ENCODE data around the gene LDLRAD3.
"Not testable (repeated sequence)": the region's sequence is repeated elsewhere in the genome, so short reads cannot be mapped to it uniquely, and the experiment has no call there.

Gene LDLRAD3

DNA sequence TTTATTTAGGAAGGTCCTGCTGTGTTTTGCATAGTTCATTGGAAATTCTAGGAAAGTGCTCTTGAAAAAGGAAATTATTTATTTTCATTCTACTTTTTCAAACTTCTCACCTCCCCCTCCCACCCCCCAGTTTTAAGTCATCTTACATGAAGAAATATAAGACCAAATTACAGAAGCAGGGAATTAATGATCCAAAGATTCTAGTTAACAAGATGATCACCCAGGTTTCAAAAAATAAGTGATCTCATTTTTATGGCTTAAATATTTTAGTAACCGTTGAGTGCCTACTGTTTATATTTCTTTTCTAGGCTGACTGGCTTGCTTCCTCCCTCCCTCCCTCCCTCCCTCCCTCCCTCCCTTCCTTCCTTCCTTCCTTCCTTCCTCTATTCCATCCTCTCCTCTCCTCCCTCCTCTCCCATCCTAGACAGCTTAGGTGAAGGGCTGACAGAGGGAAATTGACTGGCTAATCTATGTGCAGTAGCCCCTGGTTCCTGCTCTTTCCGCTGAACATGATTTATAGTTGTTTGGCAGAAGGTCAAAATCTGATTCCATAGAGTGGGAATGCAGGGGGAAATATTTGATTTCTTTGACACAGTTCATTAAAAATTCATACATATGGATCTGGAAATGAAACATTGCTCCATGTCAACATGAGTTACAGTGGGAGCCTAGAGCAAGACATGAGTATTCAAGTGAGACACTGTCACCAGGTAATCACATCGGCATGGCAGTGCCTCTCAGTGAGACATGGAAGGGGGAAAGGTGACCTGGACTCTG lies 221.9 kb downstream of the LDLRAD3 start:
- Histone ChIP-seq H3K9me3 (ENCODE audit: control insufficient read depth, insufficient read depth, low read length) (no peaks in the 10 kb centered on the region), H3K36me3 (ENCODE audit: control insufficient read depth, insufficient read depth, low read length) (no peaks in the 10 kb centered on the region), H3K27ac (ENCODE audit: low read depth, low read length) (no peak overlapping the region), H3K4me1 (ENCODE audit: control insufficient read depth, insufficient read depth, low read length) (peaks cover 7% of the 10 kb centered on the region), H3K27me3 (ENCODE audit: control insufficient read depth, insufficient read depth, low read length) (no peaks in the 10 kb centered on the region), H3K4me3 (ENCODE audit: low read depth, low read length) (no peak overlapping the region), H3K9ac (ENCODE audit: low read depth, low read length) (no peak overlapping the region)

DNA sequence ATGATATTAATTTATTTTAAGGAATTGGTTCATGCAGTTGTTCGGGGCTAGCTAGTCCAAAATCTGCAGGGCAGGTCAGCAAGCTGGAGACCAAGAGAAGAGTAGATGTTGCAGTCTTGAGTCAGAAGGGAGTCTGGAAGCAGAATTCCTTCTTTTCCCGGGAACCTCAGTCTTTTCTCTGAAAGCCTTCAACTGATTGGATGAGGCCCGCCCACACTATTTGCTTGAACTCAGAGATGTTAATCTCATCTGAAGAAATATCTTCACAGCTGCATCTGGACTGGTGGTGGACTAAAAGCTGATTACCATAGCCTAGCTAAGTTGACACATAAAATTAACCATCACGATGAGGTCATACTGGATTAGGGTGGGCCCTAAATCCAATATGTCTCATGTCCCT lies 223.2 kb downstream of the LDLRAD3 start:
- no peaks in the 10 kb centered on the region for H3K27me3 ChIP-seq (ENCODE audit: control insufficient read depth, insufficient read depth, low read length)
- no peaks in the 10 kb centered on the region for H3K36me3 ChIP-seq (ENCODE audit: control insufficient read depth, insufficient read depth, low read length)
- H3K9me3 ChIP-seq (ENCODE audit: control insufficient read depth, insufficient read depth, low read length) = no peaks in the 10 kb centered on the region
- no peak overlapping the region for H3K9ac ChIP-seq (ENCODE audit: low read depth, low read length)
- peaks cover 7% of the 10 kb centered on the region for H3K4me1 ChIP-seq (ENCODE audit: control insufficient read depth, insufficient read depth, low read length)
- no peak overlapping the region for H3K4me3 ChIP-seq (ENCODE audit: low read depth, low read length)
- H3K27ac ChIP-seq (ENCODE audit: low read depth, low read length) = no peak overlapping the region

DNA sequence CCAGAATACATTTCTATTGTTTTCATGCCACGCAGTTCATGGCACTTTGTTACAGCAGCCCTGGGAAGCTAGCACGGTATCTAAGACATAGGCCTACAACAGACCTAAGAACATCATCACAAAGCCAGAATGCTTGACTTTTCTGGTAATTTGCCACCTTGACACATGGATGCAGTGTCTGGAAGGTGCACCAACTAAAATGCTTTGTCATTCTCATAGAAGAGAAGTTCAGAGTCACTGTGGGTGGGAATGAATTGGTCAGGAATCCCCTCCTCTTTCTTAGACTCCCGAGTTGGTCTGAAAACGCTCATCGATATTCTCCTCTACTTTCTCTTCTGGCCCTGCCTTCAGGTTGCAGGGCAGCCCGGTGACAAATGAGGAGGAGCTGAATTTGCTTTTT lies 223.9 kb downstream of the LDLRAD3 start:
- no peaks in the 10 kb centered on the region for H3K27me3 ChIP-seq (ENCODE audit: control insufficient read depth, insufficient read depth, low read length)
- H3K9me3 ChIP-seq (ENCODE audit: control insufficient read depth, insufficient read depth, low read length) = no peaks in the 10 kb centered on the region
- H3K36me3 ChIP-seq (ENCODE audit: control insufficient read depth, insufficient read depth, low read length) = no peaks in the 10 kb centered on the region
- H3K27ac ChIP-seq (ENCODE audit: low read depth, low read length) = no peak overlapping the region
- H3K9ac ChIP-seq (ENCODE audit: low read depth, low read length) = no peak overlapping the region
- peaks cover 7% of the 10 kb centered on the region for H3K4me1 ChIP-seq (ENCODE audit: control insufficient read depth, insufficient read depth, low read length)
- no peak overlapping the region for H3K4me3 ChIP-seq (ENCODE audit: low read depth, low read length)

DNA sequence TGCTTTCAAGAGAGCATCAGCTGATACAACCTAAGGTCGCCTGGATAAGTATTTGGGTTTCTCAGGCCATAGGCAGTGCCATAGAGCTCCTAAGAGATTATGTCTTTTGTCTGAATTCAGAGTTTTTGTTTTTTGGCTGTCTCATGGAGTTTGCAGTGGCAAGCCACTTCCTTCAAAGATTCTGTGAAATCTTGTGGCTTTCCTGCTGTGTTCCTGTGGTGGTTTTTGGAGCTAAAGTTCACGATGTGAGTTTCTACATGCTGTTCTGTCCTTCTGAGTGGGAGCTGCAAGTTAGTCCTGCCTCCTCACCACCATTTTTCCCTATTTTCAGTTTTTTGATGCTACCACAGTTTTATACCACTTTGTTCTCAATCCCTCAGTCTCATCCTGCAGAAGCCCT lies 234.0 kb downstream of the LDLRAD3 start:
- no peaks in the 10 kb centered on the region for H3K4me1 ChIP-seq (ENCODE audit: control insufficient read depth, insufficient read depth, low read length)
- no peak overlapping the region for H3K4me3 ChIP-seq (ENCODE audit: low read depth, low read length)
- H3K36me3 ChIP-seq (ENCODE audit: control insufficient read depth, insufficient read depth, low read length) = no peaks in the 10 kb centered on the region
- no peak overlapping the region for H3K9ac ChIP-seq (ENCODE audit: low read depth, low read length)
- no peaks in the 10 kb centered on the region for H3K9me3 ChIP-seq (ENCODE audit: control insufficient read depth, insufficient read depth, low read length)
- no peak overlapping the region for H3K27ac ChIP-seq (ENCODE audit: low read depth, low read length)
- H3K27me3 ChIP-seq (ENCODE audit: control insufficient read depth, insufficient read depth, low read length) = no peaks in the 10 kb centered on the region

DNA sequence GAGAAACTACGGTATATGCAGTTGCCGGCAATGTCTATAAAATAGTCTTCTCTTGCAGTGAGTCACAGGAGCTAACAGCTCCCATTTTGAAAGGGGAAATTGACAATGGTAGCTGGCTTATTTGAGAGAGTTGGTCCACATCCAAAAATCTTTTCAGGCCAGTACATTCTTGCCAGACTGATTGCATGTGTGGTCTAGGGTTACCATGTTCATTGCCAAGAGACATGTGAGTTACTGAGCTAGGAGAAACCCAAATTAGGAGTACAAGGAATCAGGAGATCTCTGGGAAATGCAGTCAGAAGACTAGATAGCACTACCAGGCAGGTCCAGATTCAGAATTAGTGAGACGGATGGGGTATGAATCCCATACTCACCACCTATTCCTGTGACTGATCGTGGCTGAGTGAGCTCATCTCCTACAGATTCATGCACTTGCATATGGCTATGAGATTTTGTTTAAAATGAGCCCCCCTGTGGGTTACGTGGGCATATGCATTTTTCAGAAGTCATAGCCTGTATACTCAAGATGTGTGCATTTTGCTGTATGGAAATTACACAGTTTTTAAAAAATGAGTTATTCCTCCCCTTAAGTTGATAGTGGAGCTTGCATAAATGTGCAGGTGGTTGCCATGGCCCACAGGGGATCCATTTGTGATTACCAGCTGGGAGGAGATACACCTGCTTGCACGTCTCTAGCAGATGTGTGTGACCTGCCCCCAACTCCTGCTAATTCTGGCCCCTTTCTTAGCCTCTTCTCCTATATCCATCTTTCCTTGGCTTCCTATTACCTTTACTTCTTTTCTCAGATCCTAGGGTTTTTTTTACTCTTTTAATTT lies 242.7 kb downstream of the LDLRAD3 start:
- no peaks in the 10 kb centered on the region for H3K9me3 ChIP-seq (ENCODE audit: control insufficient read depth, insufficient read depth, low read length)
- H3K9ac ChIP-seq (ENCODE audit: low read depth, low read length) = no peak overlapping the region
- H3K4me3 ChIP-seq (ENCODE audit: low read depth, low read length) = no peak overlapping the region
- H3K27me3 ChIP-seq (ENCODE audit: control insufficient read depth, insufficient read depth, low read length) = no peaks in the 10 kb centered on the region
- H3K36me3 ChIP-seq (ENCODE audit: control insufficient read depth, insufficient read depth, low read length) = no peaks in the 10 kb centered on the region
- H3K4me1 ChIP-seq (ENCODE audit: control insufficient read depth, insufficient read depth, low read length) = no peaks in the 10 kb centered on the region
- no peak overlapping the region for H3K27ac ChIP-seq (ENCODE audit: low read depth, low read length)

DNA sequence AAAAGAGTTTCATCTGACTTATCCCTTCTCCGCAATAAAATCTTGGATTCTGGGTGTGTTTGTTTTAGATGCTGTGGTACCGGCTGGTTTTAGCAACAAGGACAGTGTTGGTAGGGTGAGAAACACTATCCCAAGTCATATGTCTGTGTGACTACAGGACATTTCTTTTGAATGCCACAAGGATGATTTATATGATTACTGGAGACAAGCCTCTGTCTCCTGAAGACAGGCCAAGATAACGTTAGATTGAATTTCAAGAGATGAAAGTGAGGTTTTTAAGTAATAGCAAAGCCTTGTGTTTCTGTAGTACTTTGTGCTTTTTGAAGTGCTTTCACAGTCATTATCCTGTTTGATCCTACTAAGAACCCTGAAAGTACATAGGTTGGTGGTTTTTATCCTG lies 243.8 kb downstream of the LDLRAD3 start:
- no peaks in the 10 kb centered on the region for H3K27me3 ChIP-seq (ENCODE audit: control insufficient read depth, insufficient read depth, low read length)
- H3K27ac ChIP-seq (ENCODE audit: low read depth, low read length) = no peak overlapping the region
- H3K4me1 ChIP-seq (ENCODE audit: control insufficient read depth, insufficient read depth, low read length) = no peaks in the 10 kb centered on the region
- H3K9me3 ChIP-seq (ENCODE audit: control insufficient read depth, insufficient read depth, low read length) = no peaks in the 10 kb centered on the region
- no peak overlapping the region for H3K4me3 ChIP-seq (ENCODE audit: low read depth, low read length)
- no peak overlapping the region for H3K9ac ChIP-seq (ENCODE audit: low read depth, low read length)
- H3K36me3 ChIP-seq (ENCODE audit: control insufficient read depth, insufficient read depth, low read length) = no peaks in the 10 kb centered on the region

DNA sequence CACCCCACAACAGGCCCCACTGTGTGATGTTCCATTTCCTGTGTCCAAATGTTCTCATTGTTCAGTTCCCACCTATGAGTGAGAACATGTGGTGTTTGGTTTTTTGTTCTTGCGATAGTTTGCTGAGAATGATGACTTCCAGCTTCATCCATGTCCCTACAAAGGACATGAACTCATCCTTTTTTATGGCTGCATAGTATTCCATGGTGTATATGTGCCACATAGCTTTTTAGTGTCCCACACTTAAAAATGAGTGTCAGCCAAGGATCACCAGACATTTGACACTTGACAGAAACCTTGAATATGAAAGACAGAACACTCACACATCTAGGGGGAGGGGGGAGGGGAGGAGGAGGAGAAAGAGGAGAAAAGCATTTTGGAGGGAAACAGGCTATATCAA lies 245.9 kb downstream of the LDLRAD3 start:
- not testable (repeated sequence) for H3K27me3 ChIP-seq (ENCODE audit: control insufficient read depth, insufficient read depth, low read length); H3K4me1 ChIP-seq (ENCODE audit: control insufficient read depth, insufficient read depth, low read length); H3K9ac ChIP-seq (ENCODE audit: low read depth, low read length); H3K9me3 ChIP-seq (ENCODE audit: control insufficient read depth, insufficient read depth, low read length); H3K36me3 ChIP-seq (ENCODE audit: control insufficient read depth, insufficient read depth, low read length); H3K27ac ChIP-seq (ENCODE audit: low read depth, low read length); H3K4me3 ChIP-seq (ENCODE audit: low read depth, low read length)

DNA sequence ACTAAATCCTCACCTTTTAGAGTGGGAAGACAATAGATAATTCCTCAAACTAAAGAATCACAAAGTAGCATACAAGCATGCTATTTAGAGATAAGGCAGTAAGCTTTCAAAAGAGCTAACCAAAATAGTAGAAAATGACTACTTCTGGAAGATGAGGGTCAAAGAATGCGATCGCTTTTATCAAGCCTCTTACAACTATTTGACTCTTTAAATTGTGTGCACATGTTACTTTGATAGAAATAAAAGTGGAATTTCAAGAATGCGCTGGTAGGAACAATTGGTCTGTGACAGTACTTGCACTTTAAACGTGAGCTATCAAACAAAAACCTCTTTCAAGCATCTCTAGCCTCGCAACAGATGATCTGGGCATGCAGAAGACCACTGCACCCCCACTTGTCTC lies 248.1 kb downstream of the LDLRAD3 start:
- no peaks in the 10 kb centered on the region for H3K9me3 ChIP-seq (ENCODE audit: control insufficient read depth, insufficient read depth, low read length)
- peaks cover 19% of the 10 kb centered on the region for H3K4me1 ChIP-seq (ENCODE audit: control insufficient read depth, insufficient read depth, low read length)
- H3K36me3 ChIP-seq (ENCODE audit: control insufficient read depth, insufficient read depth, low read length) = no peaks in the 10 kb centered on the region; the same call in 1 of the 2 replicates
- no peak overlapping the region for H3K4me3 ChIP-seq (ENCODE audit: low read depth, low read length)
- H3K27ac ChIP-seq (ENCODE audit: low read depth, low read length) = no peak overlapping the region
- no peaks in the 10 kb centered on the region for H3K27me3 ChIP-seq (ENCODE audit: control insufficient read depth, insufficient read depth, low read length)
- H3K9ac ChIP-seq (ENCODE audit: low read depth, low read length) = no peak overlapping the region

DNA sequence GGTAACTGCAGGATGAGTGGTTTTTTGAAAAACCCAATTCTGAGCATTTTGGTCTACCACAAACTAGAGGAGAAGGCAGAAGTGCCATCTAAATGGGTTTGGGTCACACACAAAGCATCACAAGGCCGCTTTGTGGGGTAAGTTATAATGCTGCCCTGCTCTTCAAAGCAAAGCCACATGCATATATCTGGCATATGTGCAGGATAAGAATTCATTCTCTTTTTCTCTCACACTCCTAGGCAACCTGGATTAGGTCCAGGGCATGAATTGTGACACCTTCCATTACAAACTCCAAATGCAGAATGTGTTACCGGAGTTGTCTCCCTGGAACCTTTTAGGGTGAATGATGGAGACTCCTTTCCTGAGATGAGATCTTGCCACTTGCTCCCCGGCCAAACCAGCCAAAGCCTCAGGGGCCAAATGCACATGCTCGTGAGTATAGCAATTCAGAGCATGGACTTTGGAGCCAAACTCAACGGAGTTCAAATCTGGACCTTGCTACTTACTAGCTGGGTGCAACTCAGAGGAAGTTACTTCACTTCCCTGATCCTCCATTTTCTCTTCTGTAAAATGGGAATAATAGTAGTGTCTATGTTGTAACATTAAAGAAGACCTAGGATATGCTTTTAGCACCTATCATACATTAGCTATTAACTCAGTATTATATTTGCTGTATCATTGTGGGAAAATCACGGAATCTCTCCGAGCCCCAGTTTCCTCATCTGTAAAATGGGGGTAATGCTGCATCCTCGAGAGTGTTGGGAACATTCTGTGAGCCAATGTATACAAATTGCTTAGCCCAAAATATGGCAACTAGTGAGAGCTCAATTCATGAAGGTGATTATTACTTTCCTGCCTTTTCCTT lies 248.8 kb downstream of the LDLRAD3 start:
- H3K4me1 ChIP-seq (ENCODE audit: control insufficient read depth, insufficient read depth, low read length) = peaks cover 22% of the 10 kb centered on the region
- H3K36me3 ChIP-seq (ENCODE audit: control insufficient read depth, insufficient read depth, low read length) = no peaks in the 10 kb centered on the region; the same call in 1 of the 2 replicates
- H3K9ac ChIP-seq (ENCODE audit: low read depth, low read length) = no peak overlapping the region
- H3K27ac ChIP-seq (ENCODE audit: low read depth, low read length) = no peak overlapping the region
- H3K9me3 ChIP-seq (ENCODE audit: control insufficient read depth, insufficient read depth, low read length) = no peaks in the 10 kb centered on the region
- no peak overlapping the region for H3K4me3 ChIP-seq (ENCODE audit: low read depth, low read length)
- H3K27me3 ChIP-seq (ENCODE audit: control insufficient read depth, insufficient read depth, low read length) = no peaks in the 10 kb centered on the region

DNA sequence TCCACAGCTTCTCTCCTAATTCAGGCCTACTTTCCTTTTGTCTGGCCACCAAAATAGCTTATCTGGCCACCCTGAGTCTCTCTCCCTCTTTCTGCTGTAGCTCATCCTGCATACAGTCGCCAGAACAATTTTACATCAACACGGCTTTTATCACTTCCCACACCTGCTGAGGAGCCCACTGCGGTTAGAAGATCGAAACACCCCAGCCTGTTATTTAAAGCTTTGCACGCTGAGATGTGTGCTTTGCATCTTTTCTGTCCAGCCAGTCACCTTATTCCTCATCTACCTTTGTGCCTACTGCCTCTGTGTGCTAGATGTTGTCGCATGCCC lies 249.4 kb downstream of the LDLRAD3 start:
- Histone ChIP-seq H3K4me3 (ENCODE audit: low read depth, low read length) (no peak overlapping the region), H3K9me3 (ENCODE audit: control insufficient read depth, insufficient read depth, low read length) (no peaks in the 10 kb centered on the region), H3K9ac (ENCODE audit: low read depth, low read length) (no peak overlapping the region), H3K27ac (ENCODE audit: low read depth, low read length) (no peak overlapping the region), H3K27me3 (ENCODE audit: control insufficient read depth, insufficient read depth, low read length) (no peaks in the 10 kb centered on the region), H3K36me3 (ENCODE audit: control insufficient read depth, insufficient read depth, low read length) (peaks cover 2% of the 10 kb centered on the region; the same call in 1 of the 2 replicates), H3K4me1 (ENCODE audit: control insufficient read depth, insufficient read depth, low read length) (peaks cover 22% of the 10 kb centered on the region)
